Measurements from ENCODE around the gene BABAM2.
"Not testable (repeated sequence)": the region's sequence is repeated elsewhere in the genome, so short reads cannot be mapped to it uniquely, and the experiment has no call there.

The BABAM2 gene

DNA sequence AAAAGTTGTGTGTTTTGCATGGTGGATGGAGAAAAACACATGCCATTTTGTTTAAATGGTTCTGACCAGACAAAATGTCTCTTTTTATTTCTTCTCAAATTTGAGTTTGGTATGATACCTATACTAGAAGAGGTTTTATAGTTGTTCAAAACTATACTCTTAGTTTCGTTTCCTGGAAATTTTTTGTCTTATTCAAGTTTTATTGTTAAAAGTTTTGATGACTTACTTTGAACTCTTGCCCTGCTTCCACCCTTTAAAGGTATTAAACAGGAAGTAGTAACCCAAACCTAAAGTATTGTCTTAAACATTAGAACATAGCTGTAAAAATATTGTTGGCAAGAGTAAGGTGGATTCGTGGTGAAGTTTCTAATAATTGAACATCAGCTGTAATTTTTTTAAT lies 98.2 kb downstream of the BABAM2 start:
- no peak for DNase-seq

DNA sequence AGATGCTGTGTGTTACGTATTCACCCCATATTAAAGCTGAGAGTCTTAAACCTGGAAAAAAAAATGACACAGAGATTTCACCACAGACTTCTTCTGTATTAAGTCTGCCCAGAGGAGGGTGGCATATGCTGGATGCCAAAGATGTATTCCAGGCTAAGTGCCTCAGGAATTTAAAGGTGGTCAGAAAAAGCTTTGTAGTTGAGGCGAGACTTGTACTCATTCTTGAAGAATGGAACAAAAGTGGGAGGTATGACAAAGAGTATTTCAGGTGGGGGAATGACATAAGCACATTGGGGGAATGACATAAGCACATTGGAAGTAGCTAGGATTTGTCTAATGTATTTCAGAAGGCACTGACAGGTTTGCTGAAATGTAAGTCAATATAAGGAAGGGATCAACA lies 98.6 kb downstream of the BABAM2 start:
- no peak for DNase-seq

DNA sequence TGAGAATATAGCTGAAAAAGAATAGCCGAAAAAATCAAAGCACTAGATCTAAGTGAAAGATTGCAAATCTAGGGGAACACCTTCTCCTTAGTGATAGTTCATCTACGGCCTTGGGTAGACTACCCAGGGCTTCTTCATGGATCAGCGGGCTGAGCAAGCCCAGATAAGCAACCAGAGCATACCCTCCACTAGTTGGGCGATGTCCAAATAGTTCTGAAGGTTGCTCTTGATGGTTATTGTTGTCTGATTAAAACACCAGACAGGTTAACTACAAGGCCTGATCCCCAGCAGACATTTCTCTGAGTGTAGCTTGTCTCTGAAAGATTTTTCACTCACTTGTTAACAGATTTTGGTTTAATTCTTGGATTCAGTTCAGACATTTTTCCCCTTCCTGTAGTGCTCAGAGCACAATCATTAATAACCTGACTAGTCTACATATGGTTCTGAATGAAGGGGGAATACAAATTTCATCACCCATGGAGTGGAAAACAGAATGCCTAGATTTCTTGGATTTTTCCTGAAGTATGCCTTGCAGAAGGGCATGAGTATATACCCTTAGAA lies 99.6 kb downstream of the BABAM2 start:
- DNase-seq: no peak

DNA sequence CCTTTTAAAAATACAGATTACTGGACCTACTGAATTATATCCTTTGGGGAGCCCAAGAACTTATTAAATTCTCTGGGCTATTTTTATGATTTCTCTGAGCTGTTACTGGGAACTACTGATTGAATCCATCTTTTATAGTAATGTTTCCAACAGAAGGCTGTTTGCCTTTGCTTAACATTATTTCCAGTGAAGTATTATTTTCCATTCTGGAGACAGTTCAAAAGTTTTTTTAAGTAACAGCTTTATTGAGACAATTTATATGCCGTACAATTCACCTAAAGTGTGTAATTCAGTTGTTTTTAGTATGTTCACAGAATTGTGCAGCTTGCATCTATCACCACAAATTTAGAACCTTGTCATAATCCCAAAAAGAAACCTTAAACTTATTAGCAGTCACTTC lies 100.6 kb downstream of the BABAM2 start:
- DNase-seq: no peak

DNA sequence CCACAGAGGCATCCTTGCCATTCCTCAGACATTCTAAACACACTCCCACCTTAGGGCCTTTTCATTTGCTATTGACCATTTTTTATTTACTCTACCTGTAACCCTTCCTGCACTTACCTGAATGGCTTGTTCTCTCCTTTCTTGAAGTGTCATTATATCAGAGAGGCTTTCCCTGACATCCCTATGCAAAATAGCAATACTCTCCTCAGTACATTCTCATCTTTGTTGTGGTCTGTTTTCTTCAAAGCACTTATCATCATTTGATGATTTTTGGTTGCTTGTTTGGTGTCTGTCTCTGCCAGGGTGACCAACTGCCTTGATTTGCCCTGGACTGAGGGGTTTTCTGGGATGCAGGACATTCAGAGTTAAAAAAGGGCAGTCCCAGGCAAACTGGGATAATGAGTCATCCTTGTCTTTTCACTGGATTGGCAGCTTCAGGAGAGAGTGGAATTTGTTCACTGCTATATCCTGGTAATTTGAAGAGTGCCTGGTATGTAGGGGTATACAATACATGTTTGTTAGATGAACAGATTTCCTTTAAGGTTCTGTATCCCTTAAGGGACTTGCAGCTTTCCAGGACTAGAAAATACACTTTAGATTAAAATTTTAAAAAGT lies 102.4 kb downstream of the BABAM2 start:
- DNase-seq: no peak

DNA sequence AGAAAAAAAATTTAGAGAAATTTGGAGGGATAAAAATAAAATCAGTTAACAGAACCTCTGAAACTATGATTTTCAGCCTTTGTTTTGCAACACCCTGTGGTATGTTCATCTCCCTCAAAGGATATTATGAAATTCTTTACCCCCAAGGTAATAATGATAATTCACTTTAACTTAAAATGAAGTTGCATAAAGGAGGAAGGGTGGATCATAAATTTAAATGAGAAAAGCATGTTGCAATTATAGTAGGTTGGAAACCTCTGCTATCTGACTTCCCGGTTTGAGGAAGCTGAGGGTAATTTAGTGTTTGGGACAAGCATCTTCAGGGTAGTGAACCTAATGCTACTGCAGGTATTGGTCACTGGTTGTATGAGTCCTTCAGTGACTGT lies 102.9 kb downstream of the BABAM2 start:
- DNase-seq: no peak

DNA sequence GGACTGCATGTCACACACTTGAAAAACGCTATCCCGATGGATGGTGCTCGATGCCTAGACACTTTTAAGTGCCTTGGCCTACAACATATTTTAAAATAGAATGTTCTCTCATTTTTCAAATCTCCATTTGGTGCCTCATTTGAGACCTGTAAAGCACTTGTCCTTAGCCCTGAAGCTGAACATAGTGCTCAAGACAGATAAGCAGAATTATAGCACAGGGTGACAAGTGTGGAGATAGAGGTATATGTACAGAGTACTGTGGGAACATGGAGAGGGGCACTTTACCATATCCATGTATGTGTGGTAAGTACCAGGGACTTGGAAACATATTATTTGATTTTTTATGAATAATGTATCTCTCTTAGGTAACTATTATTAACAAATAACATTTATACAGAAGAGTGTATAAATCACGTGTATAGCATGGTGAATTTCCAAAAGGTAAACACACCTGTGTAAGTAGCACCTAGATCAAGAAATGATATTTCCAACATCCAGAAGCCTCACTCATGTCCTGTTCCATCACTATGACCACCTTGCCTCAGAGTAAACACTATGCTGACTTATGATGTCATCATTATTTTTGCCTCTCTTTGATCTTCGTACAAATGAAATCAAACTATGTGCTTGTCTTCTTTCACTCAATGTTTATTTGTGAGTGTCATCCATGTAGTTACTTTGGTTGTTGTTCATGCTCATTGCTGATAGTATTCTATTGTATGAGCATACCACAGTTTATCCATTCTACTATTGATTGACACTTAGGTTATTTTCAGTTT lies 103.6 kb downstream of the BABAM2 start:
- no peak for DNase-seq

DNA sequence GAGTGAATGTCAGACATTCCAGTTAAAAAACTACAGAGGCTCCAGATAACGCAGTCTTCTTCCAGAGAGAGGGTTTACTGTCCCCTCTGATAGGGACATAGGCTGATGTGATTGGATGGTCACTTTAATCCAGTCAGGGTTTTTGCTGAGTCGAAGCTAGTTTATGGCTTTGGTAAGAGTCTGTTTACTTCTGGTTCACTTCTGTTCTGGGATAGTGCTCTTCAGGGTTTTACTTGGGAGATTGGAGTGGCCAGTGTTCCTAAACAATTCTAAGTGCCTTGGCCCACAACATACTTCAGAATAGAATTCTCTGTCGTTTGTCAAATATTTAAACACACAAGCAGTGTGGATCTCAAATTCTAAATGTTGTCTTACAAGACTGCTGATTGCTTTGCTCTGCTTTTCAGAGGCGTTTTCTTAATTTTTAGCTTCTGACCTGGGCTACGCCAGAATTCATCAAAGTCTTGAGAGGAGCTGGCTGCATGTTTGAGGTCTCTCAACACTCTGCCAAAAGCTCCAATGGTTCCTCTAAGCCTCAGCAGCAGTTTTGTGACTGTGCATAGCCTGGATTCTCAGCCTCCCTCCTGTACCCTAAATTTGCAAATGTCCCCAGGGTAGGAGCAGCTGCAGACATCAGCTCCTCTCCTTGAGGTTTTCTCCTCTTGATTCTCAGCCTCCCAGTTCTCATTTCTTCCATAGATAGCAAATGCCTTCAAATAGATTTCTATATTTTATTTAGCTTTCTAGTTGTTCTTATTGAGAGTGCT lies 105.8 kb downstream of the BABAM2 start:
- DNase-seq: no peak

DNA sequence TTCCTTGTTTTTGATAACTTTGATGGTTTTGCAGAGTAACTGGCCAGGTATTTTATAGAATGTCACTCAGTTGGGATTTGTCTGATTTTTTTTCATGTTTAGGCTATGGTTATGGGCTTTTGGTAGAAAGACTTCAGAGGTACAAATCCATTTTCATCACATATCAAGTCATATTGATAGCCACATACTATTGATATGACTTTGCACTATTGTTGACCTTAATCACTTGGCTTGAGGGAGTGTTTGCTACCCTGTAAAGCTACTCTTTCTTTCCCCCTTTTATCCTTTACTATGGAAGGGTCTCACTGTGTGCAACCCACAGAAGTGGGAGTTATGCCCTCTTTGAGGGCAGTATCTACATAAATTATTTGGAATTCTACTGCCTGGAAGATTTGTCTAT lies 109.8 kb downstream of the BABAM2 start:
- DNase-seq: no peak

DNA sequence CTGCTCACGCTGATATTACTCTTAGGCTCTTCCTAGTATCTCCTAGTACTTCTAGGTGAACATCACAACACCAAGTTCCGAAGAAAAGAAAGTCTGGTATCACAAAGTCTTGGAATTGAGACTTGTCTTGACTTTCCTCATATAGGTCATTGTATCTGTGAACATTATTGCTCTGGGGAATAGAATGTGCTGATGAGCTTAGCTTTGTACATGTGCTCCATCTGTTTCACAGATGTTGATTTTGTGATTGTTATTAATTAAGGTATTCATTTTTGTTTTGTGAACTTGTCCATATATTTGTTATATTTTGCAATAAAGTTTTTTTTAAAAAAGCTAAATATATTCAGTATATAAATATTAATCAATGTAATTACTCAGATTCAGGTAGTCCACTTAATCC lies 111.7 kb downstream of the BABAM2 start:
- DNase-seq: no peak

DNA sequence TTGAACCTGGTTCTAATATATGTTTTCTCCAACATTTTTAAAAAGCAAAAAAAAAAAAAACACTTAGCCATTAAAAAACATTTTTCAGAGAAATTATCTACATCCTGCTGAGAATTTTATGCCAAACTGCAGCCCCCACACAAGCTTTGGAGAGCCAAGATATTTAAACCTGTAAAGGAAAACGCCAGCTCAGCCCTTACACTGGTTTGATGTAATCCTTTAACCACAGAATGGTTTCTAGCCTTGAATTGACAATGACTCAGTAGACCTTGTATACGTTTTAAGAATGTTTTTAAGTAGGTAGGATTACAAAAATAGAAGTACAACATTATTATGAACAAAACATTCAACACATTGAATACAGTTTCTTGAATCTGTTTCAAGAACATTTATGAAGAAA lies 113.6 kb downstream of the BABAM2 start:
- no peak for DNase-seq

DNA sequence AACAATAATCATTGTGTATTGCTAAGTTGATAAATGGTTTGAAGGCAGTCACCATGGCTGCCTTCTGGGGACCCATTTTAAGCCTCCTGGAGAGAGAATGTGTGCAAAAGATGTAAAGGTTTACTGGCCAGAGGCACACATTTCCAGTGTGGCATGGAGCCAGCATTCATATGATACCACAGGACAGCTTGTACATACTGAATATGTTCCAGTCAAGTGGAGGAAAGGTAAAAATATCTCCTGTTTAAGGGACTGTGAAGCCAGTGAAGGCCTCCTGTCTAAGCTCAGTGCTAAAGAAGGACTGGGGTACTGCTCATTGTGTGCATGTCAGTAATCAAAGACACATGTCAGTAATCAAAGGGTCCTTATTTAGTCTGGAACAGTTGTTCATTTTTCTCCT lies 119.2 kb downstream of the BABAM2 start:
- no peak for DNase-seq

DNA sequence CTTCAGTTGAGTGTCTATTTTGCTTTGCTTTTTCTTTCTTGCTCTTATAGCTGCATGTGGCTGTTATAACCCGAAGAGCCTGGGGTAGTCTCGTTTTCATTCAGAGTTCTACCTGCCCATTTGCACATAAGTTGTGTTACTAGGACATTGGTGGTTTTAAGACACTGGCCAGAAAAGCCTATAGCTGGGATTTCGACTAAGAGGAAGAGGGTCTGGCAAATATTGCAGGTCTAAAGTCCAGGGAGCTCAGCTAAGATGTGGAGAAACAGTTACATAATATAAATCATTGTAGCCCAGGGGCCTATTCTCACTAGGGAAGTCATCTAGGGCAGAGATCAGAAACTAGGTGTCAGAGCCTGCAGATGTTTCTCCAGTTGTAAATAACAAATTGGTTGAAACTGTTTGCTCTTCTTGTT lies 120.8 kb downstream of the BABAM2 start:
- no peak for DNase-seq

DNA sequence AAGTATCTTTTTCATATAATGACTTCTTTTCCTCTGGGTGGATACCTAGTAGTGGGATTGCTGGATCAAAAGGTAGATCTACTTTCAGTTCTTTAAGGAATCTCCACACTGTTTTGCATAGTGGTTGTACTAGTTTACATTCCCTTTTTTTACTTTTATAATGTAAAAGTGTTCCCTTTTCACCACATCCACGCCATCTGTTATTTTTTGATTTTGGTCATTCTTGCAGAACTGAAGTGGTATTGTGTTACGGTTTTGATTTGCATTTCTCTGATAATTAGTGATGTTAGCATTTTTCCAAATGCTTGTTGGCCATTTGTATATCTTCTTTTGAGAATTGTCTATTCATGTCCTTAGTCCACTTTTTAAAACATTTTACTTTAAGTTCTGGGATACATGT lies 127.9 kb downstream of the BABAM2 start:
- not testable (repeated sequence) for DNase-seq

DNA sequence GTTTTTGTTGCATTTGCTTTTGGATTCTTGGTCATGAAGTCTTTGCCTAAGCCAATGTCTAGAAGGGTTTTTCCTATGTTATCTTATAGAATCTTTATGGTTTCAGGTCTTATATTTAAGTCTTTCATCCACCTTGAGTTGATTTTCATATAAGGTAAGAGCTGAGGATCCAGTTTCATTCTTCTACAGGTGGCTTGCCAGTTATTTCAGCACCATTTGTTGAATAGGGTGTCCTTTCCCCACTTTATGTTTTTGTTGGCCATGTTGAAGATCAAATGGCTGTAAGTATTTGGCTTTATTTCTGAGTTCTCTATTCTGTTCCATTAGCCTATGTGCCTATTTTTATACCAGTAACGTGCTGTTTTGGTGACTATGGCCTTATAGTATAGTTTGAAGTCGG lies 129.0 kb downstream of the BABAM2 start:
- DNase-seq: not testable (repeated sequence)

DNA sequence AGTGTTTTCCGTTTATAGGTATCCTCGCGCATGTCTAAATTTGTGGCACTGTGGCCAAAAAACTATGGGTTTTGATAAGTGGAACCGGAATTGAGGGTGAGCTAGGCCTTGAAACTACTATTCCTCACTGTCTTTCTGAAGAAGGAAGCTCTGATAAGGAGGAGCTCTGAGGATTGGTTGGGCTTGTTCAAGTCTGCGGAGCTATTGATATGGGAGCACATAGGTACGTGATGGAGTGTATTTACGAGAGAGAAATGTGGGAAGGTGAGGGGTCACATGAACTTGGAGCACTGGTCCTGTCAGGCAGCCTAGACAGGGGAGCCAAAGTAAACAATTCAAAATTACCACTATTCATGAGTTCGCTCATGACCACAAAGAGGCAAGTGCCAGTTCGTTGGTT lies 131.4 kb downstream of the BABAM2 start:
- DNase-seq: no peak

DNA sequence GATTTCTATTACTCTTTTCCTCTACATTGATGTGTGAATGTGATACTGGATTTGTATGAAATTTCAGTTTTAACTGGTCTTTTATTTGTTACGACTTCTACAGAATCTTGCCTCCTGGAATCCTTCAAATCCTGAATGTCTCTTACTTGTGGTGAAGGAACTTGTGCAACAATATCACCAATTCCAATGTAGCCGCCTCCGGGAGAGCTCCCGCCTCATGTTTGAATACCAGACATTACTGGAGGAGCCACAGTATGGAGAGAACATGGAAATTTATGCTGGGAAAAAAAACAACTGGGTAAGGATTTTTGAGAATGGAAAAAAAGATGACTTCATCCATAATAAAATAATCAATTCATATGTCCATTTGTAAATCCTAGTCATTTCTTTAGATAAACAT lies 134.6 kb downstream of the BABAM2 start:
- DNase-seq: no peak

DNA sequence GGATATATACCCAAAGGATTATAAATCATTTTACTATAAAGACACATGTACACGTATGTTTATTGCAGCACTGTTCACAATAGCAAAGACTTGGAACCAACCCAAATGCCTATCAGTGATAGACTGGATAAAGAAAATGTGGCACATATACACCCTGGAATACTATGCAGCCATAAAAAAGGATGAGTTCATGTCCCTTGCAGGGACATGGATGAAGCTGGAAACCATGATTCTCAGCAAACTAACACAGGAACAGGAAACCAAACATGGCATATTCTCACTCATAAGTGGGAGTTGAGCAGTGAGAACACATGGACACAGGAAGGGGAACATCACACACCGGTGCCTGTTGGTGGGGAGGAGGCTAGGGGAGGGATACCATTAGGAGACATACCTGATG lies 135.7 kb downstream of the BABAM2 start:
- not testable (repeated sequence) for DNase-seq

DNA sequence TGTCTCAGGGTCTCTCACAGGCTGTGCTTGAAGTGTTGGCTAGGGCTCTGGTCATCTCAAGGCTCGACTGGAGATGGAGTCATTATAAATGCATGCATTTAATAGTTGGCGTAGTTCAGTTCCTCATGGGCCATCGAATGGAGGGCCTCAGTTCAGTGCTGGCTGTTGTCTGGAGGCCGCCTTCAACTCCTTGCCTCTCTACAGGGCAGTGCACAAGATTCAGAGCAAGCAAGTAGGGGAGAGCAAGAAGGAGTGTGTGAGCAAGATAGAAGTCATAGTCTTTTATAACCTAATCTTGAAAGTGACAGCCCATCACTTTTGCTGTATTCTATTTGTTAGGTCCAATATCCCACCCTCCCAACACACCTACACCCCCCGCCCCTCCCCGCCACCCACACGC lies 137.5 kb downstream of the BABAM2 start:
- DNase-seq: no peak

DNA sequence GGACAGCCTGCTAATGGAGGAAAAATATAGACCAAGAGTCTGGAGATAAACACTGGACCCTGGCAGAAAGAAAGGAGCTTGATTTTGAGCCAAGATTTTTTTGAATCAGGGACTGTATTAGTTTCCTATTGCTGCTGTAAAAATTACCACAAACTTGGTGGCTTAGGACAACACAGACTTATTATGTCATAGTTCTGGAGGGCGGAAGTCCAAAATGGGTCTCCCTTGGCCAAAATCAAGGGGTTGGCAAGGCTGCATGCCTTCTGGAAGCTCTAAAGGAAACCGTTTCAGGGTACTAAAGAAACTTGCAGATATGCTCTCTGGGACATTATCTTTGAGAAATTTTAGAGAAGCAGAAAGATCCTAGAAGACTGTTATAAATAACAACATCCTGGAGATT lies 140.1 kb downstream of the BABAM2 start:
- no peak for DNase-seq

DNA sequence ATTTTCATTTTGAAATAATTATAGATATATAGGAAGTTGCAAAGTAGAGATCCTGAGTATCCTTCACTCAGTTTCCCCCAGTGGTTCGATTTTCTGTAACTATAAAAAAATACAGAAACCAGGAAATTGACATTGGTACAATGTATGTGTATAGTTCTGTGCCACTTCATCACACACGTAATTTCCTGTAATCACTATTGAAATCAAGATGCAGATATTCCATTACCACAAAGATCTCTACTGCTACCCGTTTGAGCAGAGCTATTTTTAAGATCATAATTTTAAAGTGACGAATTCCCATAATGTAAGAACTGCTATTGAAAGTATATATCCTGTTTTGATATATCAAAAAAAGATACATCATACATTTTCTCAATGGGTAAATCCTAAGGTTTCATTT lies 142.3 kb downstream of the BABAM2 start:
- DNase-seq: no peak

DNA sequence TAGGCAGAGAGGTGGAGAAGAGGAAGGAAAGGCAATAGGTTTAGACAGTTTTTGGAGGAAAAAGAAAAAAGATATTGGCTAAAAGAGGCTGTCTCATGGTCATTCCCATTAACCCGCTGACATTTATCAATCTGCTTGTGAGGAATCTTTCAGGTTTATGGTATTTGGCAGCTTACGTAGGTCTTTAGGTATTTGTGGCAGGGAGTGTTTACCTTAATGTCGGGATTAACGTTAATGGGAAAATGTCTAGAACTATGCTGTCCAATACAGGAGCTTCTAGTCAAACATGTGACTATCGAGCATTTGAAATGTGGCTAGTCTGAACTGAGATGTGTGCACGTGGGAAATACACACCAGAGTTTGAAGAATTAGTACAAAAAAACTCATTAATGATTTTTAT lies 144.2 kb downstream of the BABAM2 start:
- no peak for DNase-seq

DNA sequence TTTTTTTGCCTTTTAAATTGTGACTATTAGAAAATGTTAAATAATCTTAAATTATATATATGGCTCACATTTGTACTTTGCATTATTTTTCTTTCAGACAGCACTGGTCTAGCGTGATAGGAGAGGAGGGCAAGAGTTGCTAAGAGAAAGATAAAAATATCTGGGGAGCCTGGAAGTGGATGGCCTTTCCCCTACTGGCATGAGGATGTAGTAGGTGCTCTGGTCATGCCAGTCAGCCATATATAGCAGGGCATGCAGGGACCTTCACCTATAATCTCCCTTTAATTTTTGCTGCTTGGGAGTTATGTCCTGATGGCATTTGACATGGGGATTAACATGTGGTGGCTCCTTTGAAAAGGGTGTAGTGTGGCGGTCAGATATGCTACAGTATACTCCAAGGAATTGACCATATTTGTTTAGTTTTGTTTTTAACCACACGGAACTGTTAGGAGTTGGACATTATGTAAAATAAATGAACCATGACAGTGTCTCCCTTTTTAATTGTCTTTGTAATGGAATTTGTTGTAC lies 144.7 kb downstream of the BABAM2 start:
- no peak for DNase-seq

DNA sequence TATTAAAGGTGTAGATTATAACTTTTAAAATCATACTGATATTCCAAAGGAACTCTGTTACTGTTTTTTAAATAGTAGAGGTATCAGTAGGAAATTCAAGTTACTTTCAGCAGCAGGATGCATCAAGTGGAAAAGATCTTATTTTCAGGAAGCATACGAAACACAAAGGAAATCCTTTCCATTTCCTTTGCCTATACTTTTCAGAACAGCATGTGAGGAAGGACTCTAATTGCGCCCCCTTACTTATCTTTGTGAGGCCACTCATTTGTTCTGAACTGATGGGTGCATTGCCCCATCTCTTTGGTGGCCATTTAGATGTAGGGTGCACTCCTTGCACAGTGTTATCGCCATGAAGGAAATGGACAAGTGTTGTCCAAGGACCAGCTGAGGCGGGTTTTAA lies 145.3 kb downstream of the BABAM2 start:
- no peak for DNase-seq
